ENCODE results near the gene SYNDIG1. TPM values are rescaled to one million over a fixed set of nuclear protein-coding genes. Genes with fewer than 3 reads are reported as not detected.

The SYNDIG1 gene
- total RNA-seq, 1 experiment from 2014 or later: not detected

- H3K27ac ChIP-seq (ENCODE audit: low read length): no peak overlapping the region
- TF ChIP-seq SIN3A (IDR thresholded peaks at IDR 0.05; ENCODE audit: borderline replicate concordance, insufficient read depth, low read depth, low read length): no peak
- DNase-seq (ENCODE audit: low read depth, low spot score) (no peak), ATAC-seq (no peak)
- BruUV-seq (replicated peaks): no TSS peak
- no peaks in the 10 kb centered on the region for H3K36me3 ChIP-seq (ENCODE audit: control insufficient read depth, insufficient read depth, low read length)
- in situ Hi-C loops (cut with HindIII; ENCODE audit: low pct_unique_long_range_greater_than_20kb, low sequenced_read_pairs): no loop called here
- intact Hi-C loops (cut with micrococcal nuclease; ENCODE audit: unreplicated experiment): no loop called here
- peaks cover 2% of the 10 kb centered on the region; the same call in 1 of the 2 replicates for H3K27me3 ChIP-seq (ENCODE audit: control insufficient read depth, insufficient read depth, low read length)
- CTCF ChIA-PET: no interaction called here
- H3K4me1 ChIP-seq (ENCODE audit: control insufficient read depth, insufficient read depth, low read length): no peaks in the 10 kb centered on the region
- POLR2A ChIA-PET: no interaction called here
- no peaks in the 10 kb centered on the region for H3K9me3 ChIP-seq (ENCODE audit: control insufficient read depth, insufficient read depth, low read depth, low read length)
- no peak overlapping the region for H3K4me3 ChIP-seq (ENCODE audit: low read depth in 2 of 2, low read length in 2 of 2)
Observed at GRCh38 chr20:24489631-24490260, 20.3 kb downstream of the SYNDIG1 start.

- no peak overlapping the region for H3K4me3 ChIP-seq (ENCODE audit: low read depth in 2 of 2, low read length in 2 of 2)
- no TSS peak for BruUV-seq (replicated peaks)
- DNase-seq (ENCODE audit: low read depth, low spot score) (no peak), ATAC-seq (no peak)
- CTCF ChIA-PET: no interaction called here
- no peaks in the 10 kb centered on the region for H3K4me1 ChIP-seq (ENCODE audit: control insufficient read depth, insufficient read depth, low read length)
- TF ChIP-seq POLR2AphosphoS5 (IDR thresholded peaks at IDR 0.05; ENCODE audit: low read depth, low read length) (no peak), CTCF (IDR thresholded peaks at IDR 0.05) (no peak), TCF7L2 (IDR thresholded peaks at IDR 0.05; ENCODE audit: low read depth, low read length) (no peak), REST (IDR thresholded peaks at IDR 0.05; ENCODE audit: insufficient read depth in 1 of 2, low read depth in 2 of 2, low read length in 1 of 2) (no peak), SIN3A (IDR thresholded peaks at IDR 0.05; ENCODE audit: borderline replicate concordance, insufficient read depth, low read depth, low read length) (no peak)
- no peaks in the 10 kb centered on the region for H3K36me3 ChIP-seq (ENCODE audit: control insufficient read depth, insufficient read depth, low read length)
- H3K9me3 ChIP-seq (ENCODE audit: control insufficient read depth, insufficient read depth, low read depth, low read length): no peaks in the 10 kb centered on the region
- H3K27me3 ChIP-seq (ENCODE audit: control insufficient read depth, insufficient read depth, low read length): no peaks in the 10 kb centered on the region
- POLR2A ChIA-PET: no interaction called here
- in situ Hi-C loops (cut with HindIII; ENCODE audit: low pct_unique_long_range_greater_than_20kb, low sequenced_read_pairs) (no loop called here), intact Hi-C loops (cut with micrococcal nuclease; ENCODE audit: unreplicated experiment) (no loop called here)
- no peak overlapping the region for H3K27ac ChIP-seq (ENCODE audit: low read length)
Observed at GRCh38 chr20:24490598-24490997, 21.2 kb downstream of the SYNDIG1 start.

- H3K4me1 ChIP-seq (ENCODE audit: control insufficient read depth, insufficient read depth, low read length): no peaks in the 10 kb centered on the region
- no peak for ATAC-seq
- BruUV-seq (replicated peaks): no TSS peak
Observed at GRCh38 chr20:24491041-24491756, 21.8 kb downstream of the SYNDIG1 start.

More at GRCh38 chr20:24491041-24491756, 21.8 kb downstream of the SYNDIG1 start:
- no peaks in the 10 kb centered on the region for H3K9me3 ChIP-seq (ENCODE audit: control insufficient read depth, insufficient read depth, low read depth, low read length)
- DNase-seq (ENCODE audit: low read depth, low spot score): no peak
- TF ChIP-seq POLR2AphosphoS5 (IDR thresholded peaks at IDR 0.05; ENCODE audit: low read depth, low read length) (no peak), REST (IDR thresholded peaks at IDR 0.05; ENCODE audit: insufficient read depth in 1 of 2, low read depth in 2 of 2, low read length in 1 of 2) (no peak), TCF7L2 (IDR thresholded peaks at IDR 0.05; ENCODE audit: low read depth, low read length) (no peak), CTCF (IDR thresholded peaks at IDR 0.05) (no peak), SIN3A (IDR thresholded peaks at IDR 0.05; ENCODE audit: borderline replicate concordance, insufficient read depth, low read depth, low read length) (no peak)
- H3K36me3 ChIP-seq (ENCODE audit: control insufficient read depth, insufficient read depth, low read length): no peaks in the 10 kb centered on the region
- no peaks in the 10 kb centered on the region for H3K27me3 ChIP-seq (ENCODE audit: control insufficient read depth, insufficient read depth, low read length)
- POLR2A ChIA-PET: no interaction called here
- H3K27ac ChIP-seq (ENCODE audit: low read length): no peak overlapping the region
- no peak overlapping the region for H3K4me3 ChIP-seq (ENCODE audit: low read depth in 2 of 2, low read length in 2 of 2)
- CTCF ChIA-PET: no interaction called here
- in situ Hi-C loops (cut with HindIII; ENCODE audit: low pct_unique_long_range_greater_than_20kb, low sequenced_read_pairs): no loop called here
- intact Hi-C loops (cut with micrococcal nuclease; ENCODE audit: unreplicated experiment): no loop called here

Data from Panc1 (cell line).